ENCODE data around the gene REEP2. TPM values are rescaled to one million over a fixed set of nuclear protein-coding genes. Genes with fewer than 3 reads are reported as not detected.
A peak's percentile ranks its signal among the peaks of the same experiment; 100 is the strongest.
"Not testable (repeated sequence)": the region's sequence is repeated elsewhere in the genome, so short reads cannot be mapped to it uniquely, and the experiment has no call there.

The REEP2 gene
- polyA plus RNA-seq, 2 of the 4 experiments (the other 2 are of a cell fraction): 4.6 to 5.1 TPM

DNA sequence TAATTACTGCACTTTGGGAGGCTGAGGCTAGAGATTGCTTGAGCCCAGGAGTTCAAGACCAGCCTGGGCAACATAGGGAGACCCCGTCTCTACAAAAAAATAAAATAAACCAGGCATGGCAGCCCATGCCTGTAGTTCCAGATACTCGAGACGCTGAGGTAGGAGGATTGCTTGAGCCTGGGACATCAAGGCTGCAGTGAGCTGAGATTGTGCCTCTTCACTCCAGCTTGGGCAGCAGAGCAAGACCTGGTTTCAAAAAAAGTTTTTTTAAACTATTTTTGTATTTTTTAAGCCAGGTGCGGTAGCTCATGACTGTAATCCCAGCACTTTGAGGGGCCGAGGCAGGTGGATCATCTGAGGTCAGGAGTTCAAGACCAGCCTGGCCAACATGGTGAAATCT, 34.3 kb downstream of the REEP2 start:
- not testable (repeated sequence) for H3K4me3 ChIP-seq; H3K27ac ChIP-seq; H3K9me3 ChIP-seq; FAIRE-seq; H3K4me1 ChIP-seq; H3K4me2 ChIP-seq; DNase-seq (ENCODE audit: low read depth in 1 of 2, low spot score in 1 of 2); ATAC-seq
- 61% methylated on average over 5 of the region's 5 CpGs for WGBS (ENCODE audit: missing lambda C conversion rate)
- ChIA-PET CTCF (interaction anchor here (0.6 to 1.8 kb wide), 5 partner anchors 9 to 262 kb away, joined by 3 to 8 read pairs (median 3); partner anchors contain the start of gene EGR1), POLR2A (interaction anchor here (0.9 kb wide), 1 partner anchor 9 kb away, joined by 3 read pairs; no protein-coding TSS in a partner anchor)

GRCh38 chr5:138476918-138477317, 38.1 kb downstream of the REEP2 start:
- Histone ChIP-seq H3K4me2 (no peak overlapping the region), H3K9me3 (no peaks in the 10 kb centered on the region), H3K4me1 (no peaks in the 10 kb centered on the region), H3K4me3 (no peak overlapping the region), H3K27ac (no peak overlapping the region)
- TF ChIP-seq, protein P1, sequence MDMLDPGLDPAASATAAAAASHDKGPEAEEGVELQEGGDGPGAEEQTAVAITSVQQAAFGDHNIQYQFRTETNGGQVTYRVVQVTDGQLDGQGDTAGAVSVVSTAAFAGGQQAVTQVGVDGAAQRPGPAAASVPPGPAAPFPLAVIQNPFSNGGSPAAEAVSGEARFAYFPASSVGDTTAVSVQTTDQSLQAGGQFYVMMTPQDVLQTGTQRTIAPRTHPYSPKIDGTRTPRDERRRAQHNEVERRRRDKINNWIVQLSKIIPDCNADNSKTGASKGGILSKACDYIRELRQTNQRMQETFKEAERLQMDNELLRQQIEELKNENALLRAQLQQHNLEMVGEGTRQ (IDR thresholded peaks at IDR 0.05): no peak
- ChIA-PET POLR2A (no interaction called here), CTCF (interaction anchor here (1.6 kb wide), 1 partner anchor 13 kb away, joined by 3 read pairs; no protein-coding TSS in a partner anchor)
- FAIRE-seq (no peak), ATAC-seq (no peak), DNase-seq (ENCODE audit: low read depth in 1 of 2, low spot score in 1 of 2) (no peak)
- 81% methylated on average over 7 of the region's 7 CpGs for WGBS (ENCODE audit: missing lambda C conversion rate)

DNA sequence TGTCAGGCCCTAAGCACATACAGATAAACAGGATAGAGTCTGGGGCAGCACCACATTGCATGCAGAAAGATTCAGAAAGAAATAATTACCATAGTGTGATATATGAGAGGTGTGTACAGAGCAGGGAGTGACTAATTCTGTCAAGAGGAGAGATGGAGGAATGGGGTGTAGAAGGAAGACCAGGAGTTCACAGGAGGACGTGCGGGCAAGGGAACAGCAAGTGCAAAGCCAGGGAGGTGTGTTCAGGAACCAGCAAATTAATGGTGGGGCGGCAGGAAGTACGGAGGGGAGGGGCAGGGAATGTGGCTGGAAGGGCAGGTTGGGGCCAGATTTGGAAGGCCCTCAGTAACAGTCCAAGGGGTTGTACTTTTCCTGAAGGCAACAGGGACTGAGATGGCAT, 43.8 kb downstream of the REEP2 start:
- H3K27ac ChIP-seq: no peak overlapping the region
- no peaks in the 10 kb centered on the region for H3K4me1 ChIP-seq
- WGBS (ENCODE audit: missing lambda C conversion rate): 58% methylated on average over 4 of the region's 4 CpGs
- FAIRE-seq: no peak
- DNase-seq (ENCODE audit: low read depth in 1 of 2, low spot score in 1 of 2): no peak
- no peak overlapping the region for H3K4me3 ChIP-seq
- no peak overlapping the region for H3K4me2 ChIP-seq
- H3K9me3 ChIP-seq: no peaks in the 10 kb centered on the region
- TF ChIP-seq SMC3 (IDR thresholded peaks at IDR 0.05): no peak
- TF ChIP-seq FOXS1 (CRISPR knock-in tag; IDR thresholded peaks at IDR 0.05): no peak
- no peak for TF ChIP-seq BHLHE40 (IDR thresholded peaks at IDR 0.05; ENCODE audit: low read depth, low read length)
- TF ChIP-seq PBX3 (IDR thresholded peaks at IDR 0.05): no peak
- no peak for TF ChIP-seq RAD21 (conservative IDR thresholded peaks at IDR 0.05 in 1 of 2, IDR thresholded peaks at IDR 0.05 in 1 of 2)
- POLR2A ChIA-PET: no interaction called here
- peak; percentile 54 to 68 for ATAC-seq
- CTCF ChIA-PET: interaction anchor here (1.2 to 2.3 kb wide), 3 partner anchors 9 to 33 kb away, joined by 3 to 11 read pairs (median 4); no protein-coding TSS in a partner anchor

DNA sequence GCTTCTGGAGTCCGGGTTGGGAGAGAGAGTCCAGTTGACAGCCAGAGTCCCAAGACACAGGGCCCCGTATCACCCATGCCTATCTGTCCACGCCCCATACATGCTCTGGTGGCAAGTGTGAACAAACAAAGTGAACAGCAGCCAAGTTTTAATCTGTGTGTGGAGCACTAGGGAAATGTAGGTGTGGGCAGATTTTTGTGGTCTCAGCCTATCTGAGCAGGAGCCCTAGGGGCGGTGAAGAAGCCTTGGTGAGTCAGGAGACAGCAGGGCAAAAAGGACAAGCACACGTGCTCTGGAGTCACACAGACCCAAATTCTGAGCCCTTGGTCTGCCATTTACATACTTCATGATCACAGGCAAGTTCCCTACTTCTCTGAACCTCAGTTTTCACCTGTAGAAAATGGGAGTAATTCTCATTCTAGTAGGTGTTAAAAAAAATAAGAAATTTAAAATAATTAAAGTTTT, 49.7 kb downstream of the REEP2 start:
- no peak for TF ChIP-seq PBX3 (IDR thresholded peaks at IDR 0.05)
- TF ChIP-seq MAX (IDR thresholded peaks at IDR 0.05): no peak
- no peak for TF ChIP-seq FOSL2 (IDR thresholded peaks at IDR 0.05)
- no peak for TF ChIP-seq FOSL2 (CRISPR knock-in tag; IDR thresholded peaks at IDR 0.05)
- no peak for TF ChIP-seq POLR2A (IDR thresholded peaks at IDR 0.05; ENCODE audit: low read length)
- TF ChIP-seq RAD21 (conservative IDR thresholded peaks at IDR 0.05 in 1 of 2, IDR thresholded peaks at IDR 0.05 in 1 of 2): no peak
- no peak for TF ChIP-seq HMGXB4 (CRISPR knock-in tag; IDR thresholded peaks at IDR 0.05; ENCODE audit: borderline replicate concordance)
- no peak for TF ChIP-seq ZSCAN20 (CRISPR knock-in tag; IDR thresholded peaks at IDR 0.05)
- TF ChIP-seq HDAC2 (IDR thresholded peaks at IDR 0.05): no peak
- no peak for TF ChIP-seq BCL3 (IDR thresholded peaks at IDR 0.05)
- no peak for TF ChIP-seq KDM1A (IDR thresholded peaks at IDR 0.05; ENCODE audit: low read depth)
- TF ChIP-seq NFE2L2 (conservative IDR thresholded peaks at IDR 0.05; ENCODE audit: low read length): no peak
- TF ChIP-seq CEBPB (IDR thresholded peaks at IDR 0.05): no peak
- TF ChIP-seq FOSB (CRISPR knock-in tag; IDR thresholded peaks at IDR 0.05): no peak
- TF ChIP-seq EP300 (IDR thresholded peaks at IDR 0.05): no peak
- TF ChIP-seq HOXB5 (CRISPR knock-in tag; IDR thresholded peaks at IDR 0.05): no peak
- TF ChIP-seq CBX2 (IDR thresholded peaks at IDR 0.05; ENCODE audit: borderline replicate concordance, low read depth): no peak
- TF ChIP-seq HOXA7 (CRISPR knock-in tag; IDR thresholded peaks at IDR 0.05): no peak
- TF ChIP-seq ZC3H11A (IDR thresholded peaks at IDR 0.05): no peak
- no peak for TF ChIP-seq ESRRA (IDR thresholded peaks at IDR 0.05; ENCODE audit: borderline replicate concordance, low read length)
- Histone ChIP-seq H3K9me3 (no peaks in the 10 kb centered on the region), H3K4me1 (peaks cover 9% of the 10 kb centered on the region; the same call in 1 of the 3 replicates), H3K4me2 (no peak overlapping the region), H3K4me3 (no peak overlapping the region), H3K27ac (no peak overlapping the region)
- CTCF ChIA-PET: interaction anchor here (2.5 kb wide), 1 partner anchor 15 kb away, joined by 21 read pairs; no protein-coding TSS in a partner anchor
- POLR2A ChIA-PET: no interaction called here
- no peak for ATAC-seq
- no peak for DNase-seq (ENCODE audit: low read depth in 1 of 2, low spot score in 1 of 2)
- FAIRE-seq: no peak
- WGBS (ENCODE audit: missing lambda C conversion rate): 53% methylated on average over 5 of the region's 5 CpGs
